Right lobe of liver (tissue), 6 donors: ENCODE results near the gene FGA. TPM values are rescaled to one million over a fixed set of nuclear protein-coding genes. Genes with fewer than 3 reads are reported as not detected.

ENCODE experiments used
- ATAC-seq, 4 donors: fragments of 200-7000 bp; cut with Tn5 transposase; one replicate each; pipeline ENCODE4 v1.9.1; 2020; ENCODE audit warnings: mild to moderate bottlenecking in 4 of 4, moderate library complexity in 4 of 4
- DNase-seq, 3 donors: peaks; one replicate each; pipeline ENCODE4 v3.0.0-alpha.2; 2020
- H3K27ac ChIP-seq, 3 donors: fragments of 200-600 bp; one replicate each; pipeline ENCODE4 v1.8.0; 2022
- H3K27me3 ChIP-seq, 2 donors: fragments of 200-600 bp; one replicate each; pipeline ENCODE4 v1.8.0; 2022
- H3K36me3 ChIP-seq, 4 donors: fragments of 200-600 bp; sonication (generic) in 1 of 4; one replicate each; pipeline versions ENCODE4 v1.5.1 to v1.8.0; 2017 to 2022; ENCODE audit warnings: control low read depth in 1 of 4
- H3K4me1 ChIP-seq, 4 donors: fragments of 200-600 bp; sonication (generic) in 1 of 4; one replicate each; pipeline versions ENCODE4 v1.5.1 to v1.8.0; 2017 to 2022; ENCODE audit warnings: control low read depth in 1 of 4
- H3K4me3 ChIP-seq, 3 donors: fragments of 200-600 bp; one replicate each; pipeline ENCODE4 v1.8.0; 2022
- H3K9me3 ChIP-seq, 4 donors: fragments of 200-600 bp; sonication (generic) in 1 of 4; one replicate each; pipeline versions ENCODE4 v1.5.1 to v1.8.0; 2017 to 2022; ENCODE audit warnings: control low read depth in 1 of 4
- POLR2A ChIP-seq: fragments of 450-650 bp; IDR thresholded peaks from one replicate; pipeline ENCODE4 v1.6.1; 2017; ENCODE audit warnings: antibody characterized with exemption, mild to moderate bottlenecking
- WGBS: methylation state at CpG from one replicate; pipeline ENCODE4 v1.1.6; 2018; ENCODE audit warnings: low coverage, low lambda C conversion rate; ENCODE audit not compliant: insufficient coverage; ENCODE audit errors: missing lambda C conversion rate; 5-methylcytosine and 5-hydroxymethylcytosine counted together
- intact Hi-C, 2 donors: fragments of 100-400 bp; cut with DNase I; formaldehyde crosslinking; loops; one replicate each; pipeline versions ENCODE4 v1.11.2 to v1.14.1; 2022
- total RNA-seq, 6 experiments: library from RNA; depleted of rRNA in 2 of 6; stranded (reverse); fragments of >200 nt in 2 of 6; fragmentation: NEBNext Ultra II Directional in 3 of 6; extraction: Animal tissue kit (Norgen Biotek cat#: 25700) in 3 of 6; gene quantifications; one replicate each; pipeline versions ENCODE4 v1.1.0 to v1.2.4, GENCODE V29; 2016 to 2023
- TF ChIP-seq, protein P1 (sequence below), 4 donors: fragments of 200-600 bp in 3 of 4; fragments of 450-650 bp in 1 of 4; IDR thresholded peaks; one replicate each; pipeline versions ENCODE4 v1.5.1 to v1.8.0; 2016 to 2022; ENCODE audit warnings: antibody characterized with exemption in 4 of 4, mild to moderate bottlenecking in 2 of 4
- donor health status: DM: no; HTN: yes; CAD: no.
- donor health status: DM: no; HTN: no; CAD: no.
- donor health status: DM: no; HTN: no; CAD: no.
- donor health status: DM: no; HTN: yes; CAD: no.
- donor health status: DM: no; HTN: yes; CAD: no.

The FGA gene
- total RNA-seq, 6 experiments from 2014 or later: 8,384 to 20,319 (median 15,496) TPM

DNA sequence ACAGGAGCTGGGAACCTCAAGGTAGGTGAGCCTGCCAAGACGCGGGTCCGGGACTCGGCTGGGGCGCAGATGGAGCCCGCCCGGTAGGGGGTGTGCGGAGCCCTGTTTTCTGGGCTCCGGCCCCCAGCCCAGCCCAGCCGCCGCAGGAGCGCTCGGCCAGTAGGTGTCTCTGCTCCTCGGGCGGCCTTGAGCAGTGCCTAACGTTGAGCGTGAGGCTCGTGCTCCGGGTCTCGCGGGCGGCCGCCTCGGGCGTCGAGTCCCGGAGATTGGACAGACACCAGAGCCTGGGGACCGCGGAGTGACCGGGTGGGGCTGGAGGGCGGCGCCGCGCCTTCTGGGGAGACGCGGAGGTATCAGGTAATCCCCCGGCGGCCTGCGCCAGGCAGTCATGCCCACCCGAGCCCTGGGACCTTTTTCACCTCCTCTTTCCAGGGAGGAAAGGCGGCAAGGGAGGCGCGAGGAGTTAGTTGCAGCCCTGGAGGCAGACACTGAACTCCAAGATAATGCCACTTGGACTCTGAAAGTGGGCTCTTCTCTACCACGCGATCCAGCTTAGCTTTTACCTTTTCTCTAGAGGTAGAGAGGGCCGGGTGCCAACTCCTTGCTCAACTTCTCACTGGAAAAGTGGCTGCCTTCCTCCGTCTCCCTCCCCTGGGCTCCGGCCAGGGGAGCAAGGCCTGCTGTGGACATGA is 36.4 kb upstream of the FGA start:
- WGBS: 0% methylated on average over 16 of the region's 48 CpGs
- Histone ChIP-seq H3K27me3 (no peaks in the 10 kb centered on the region), H3K9me3 (no peaks in the 10 kb centered on the region), H3K4me3 (peak overlapping the region; percentile 38 to 67 (median 48)), H3K36me3 (no peaks in the 10 kb centered on the region), H3K4me1 (peaks cover 0 to 16% (median 0%) of the 10 kb centered on the region in 4 donors), H3K27ac (peak overlapping the region in 2 of 3 donors; percentile 5 to 71)
- DNase-seq (peak; percentile 78 to 84 (median 79)), ATAC-seq (peak; percentile 71 to 96 (median 92))
- intact Hi-C loops: no loop called here
- TF ChIP-seq, protein P1, sequence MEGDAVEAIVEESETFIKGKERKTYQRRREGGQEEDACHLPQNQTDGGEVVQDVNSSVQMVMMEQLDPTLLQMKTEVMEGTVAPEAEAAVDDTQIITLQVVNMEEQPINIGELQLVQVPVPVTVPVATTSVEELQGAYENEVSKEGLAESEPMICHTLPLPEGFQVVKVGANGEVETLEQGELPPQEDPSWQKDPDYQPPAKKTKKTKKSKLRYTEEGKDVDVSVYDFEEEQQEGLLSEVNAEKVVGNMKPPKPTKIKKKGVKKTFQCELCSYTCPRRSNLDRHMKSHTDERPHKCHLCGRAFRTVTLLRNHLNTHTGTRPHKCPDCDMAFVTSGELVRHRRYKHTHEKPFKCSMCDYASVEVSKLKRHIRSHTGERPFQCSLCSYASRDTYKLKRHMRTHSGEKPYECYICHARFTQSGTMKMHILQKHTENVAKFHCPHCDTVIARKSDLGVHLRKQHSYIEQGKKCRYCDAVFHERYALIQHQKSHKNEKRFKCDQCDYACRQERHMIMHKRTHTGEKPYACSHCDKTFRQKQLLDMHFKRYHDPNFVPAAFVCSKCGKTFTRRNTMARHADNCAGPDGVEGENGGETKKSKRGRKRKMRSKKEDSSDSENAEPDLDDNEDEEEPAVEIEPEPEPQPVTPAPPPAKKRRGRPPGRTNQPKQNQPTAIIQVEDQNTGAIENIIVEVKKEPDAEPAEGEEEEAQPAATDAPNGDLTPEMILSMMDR (IDR thresholded peaks at IDR 0.05): peak; percentile 60 to 83 (median 75)
- TF ChIP-seq POLR2A: no peak

DNA sequence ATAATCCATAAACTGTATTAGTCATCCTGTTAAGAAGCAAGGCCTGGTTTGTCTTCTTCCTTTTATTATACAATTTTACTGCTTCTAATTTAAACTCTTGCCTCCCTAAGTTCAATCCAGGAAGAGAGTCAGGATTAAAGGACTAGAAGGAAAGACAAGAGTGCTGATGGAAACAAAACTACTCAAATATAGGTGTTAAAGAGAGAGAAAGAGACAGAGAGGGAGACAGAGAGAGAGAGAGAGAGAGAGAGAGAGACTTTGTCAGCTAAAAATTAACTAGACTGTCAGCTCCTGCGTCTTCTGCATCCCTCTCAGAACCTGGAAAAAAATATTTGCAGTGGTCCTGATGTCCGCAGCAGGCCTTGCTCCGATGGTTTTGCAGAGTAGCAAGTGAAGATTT is 35.4 kb upstream of the FGA start:
- TF ChIP-seq POLR2A: no peak
- no peak overlapping the region for H3K4me3 ChIP-seq
- WGBS: 67% methylated on average over 3 of the region's 3 CpGs
- peaks cover 0 to 18% (median 0%) of the 10 kb centered on the region in 4 donors for H3K4me1 ChIP-seq
- no peaks in the 10 kb centered on the region for H3K36me3 ChIP-seq
- no peaks in the 10 kb centered on the region for H3K27me3 ChIP-seq
- intact Hi-C loops: no loop called here
- no peaks in the 10 kb centered on the region for H3K9me3 ChIP-seq
- ATAC-seq (no peak), DNase-seq (no peak)
- no peak overlapping the region for H3K27ac ChIP-seq

DNA sequence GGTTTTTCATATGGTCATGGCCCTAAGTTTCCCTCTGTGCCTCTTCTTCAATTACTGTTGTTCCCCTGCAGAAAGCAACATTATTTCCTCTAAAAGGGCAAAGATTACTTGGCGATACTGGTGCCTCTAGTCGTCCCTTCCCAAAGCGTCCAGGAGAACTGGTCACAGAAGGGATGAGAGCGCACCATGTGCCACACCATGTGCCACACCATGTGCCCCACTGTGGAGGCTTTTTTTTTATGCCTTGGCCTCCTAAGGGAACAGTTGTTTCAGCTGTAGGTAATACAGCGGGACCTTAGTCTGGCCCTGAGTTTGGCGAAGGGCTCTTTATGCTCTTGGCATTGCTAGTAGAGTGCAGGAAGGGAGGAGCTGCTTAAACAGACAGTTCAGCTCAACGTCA is 33.5 kb upstream of the FGA start:
- Histone ChIP-seq H3K36me3 (no peaks in the 10 kb centered on the region), H3K4me1 (peaks cover 0 to 33% (median 6%) of the 10 kb centered on the region in 4 donors), H3K27me3 (no peaks in the 10 kb centered on the region), H3K9me3 (no peaks in the 10 kb centered on the region), H3K4me3 (no peak overlapping the region), H3K27ac (no peak overlapping the region)
- DNase-seq (no peak), ATAC-seq (no peak)
- intact Hi-C loops: loop anchor here in 1 of 2 donors (5.0 kb wide), 1 partner anchor 67 kb away; no protein-coding TSS in a partner anchor
- no peak for TF ChIP-seq POLR2A
- TF ChIP-seq, protein P1 (IDR thresholded peaks at IDR 0.05): no peak
- 74% methylated on average over 7 of the region's 7 CpGs for WGBS

DNA sequence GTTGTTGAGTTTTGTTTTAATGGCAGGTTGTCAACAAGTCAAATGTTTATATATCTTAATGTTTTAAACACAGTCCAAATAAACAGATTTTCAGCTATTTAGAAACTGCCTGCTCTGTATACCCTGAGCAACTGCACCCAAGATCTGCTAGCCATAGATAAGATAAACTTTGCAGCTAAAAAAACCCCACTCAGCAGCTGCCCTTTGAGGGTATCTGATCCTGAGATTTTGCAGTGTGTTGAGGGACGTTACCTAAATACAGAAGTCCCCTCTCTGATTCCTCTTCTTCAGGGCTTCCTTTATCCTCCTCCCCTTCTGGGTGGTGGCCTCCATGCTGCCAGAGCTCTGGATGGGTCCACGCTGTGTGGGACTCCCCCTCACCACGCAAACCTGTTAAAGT is 32.9 kb upstream of the FGA start:
- Histone ChIP-seq H3K27ac (no peak overlapping the region), H3K36me3 (no peaks in the 10 kb centered on the region), H3K4me3 (no peak overlapping the region), H3K4me1 (peaks cover 0 to 35% (median 9%) of the 10 kb centered on the region in 4 donors), H3K9me3 (no peaks in the 10 kb centered on the region), H3K27me3 (no peaks in the 10 kb centered on the region)
- 65% methylated on average over 3 of the region's 3 CpGs for WGBS
- TF ChIP-seq, protein P1 (IDR thresholded peaks at IDR 0.05): no peak
- TF ChIP-seq POLR2A: no peak
- ATAC-seq (no peak), DNase-seq (no peak)
- intact Hi-C loops: loop anchor here in 1 of 2 donors (5.0 kb wide), 1 partner anchor 66 kb away; no protein-coding TSS in a partner anchor

DNA sequence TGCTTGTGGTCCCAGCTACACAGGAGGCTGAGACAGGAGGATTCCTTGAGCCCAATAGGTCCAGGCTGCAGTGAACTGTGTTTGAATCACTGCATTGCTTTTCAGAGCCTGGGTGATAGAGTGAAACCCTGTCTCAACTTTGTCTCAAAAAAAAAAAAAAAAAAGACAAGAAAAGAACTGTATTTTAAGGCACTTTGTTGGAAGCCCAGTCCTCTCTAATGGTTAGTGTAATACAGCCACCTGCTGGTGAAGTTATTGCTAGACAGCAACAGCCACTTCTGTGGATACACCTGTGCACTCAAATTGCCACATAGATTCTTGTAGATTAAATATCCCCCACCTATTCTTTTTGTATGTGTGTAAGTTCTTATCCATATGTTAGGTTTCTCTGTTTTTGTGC is 32.1 kb upstream of the FGA start:
- H3K9me3 ChIP-seq: no peaks in the 10 kb centered on the region
- no peaks in the 10 kb centered on the region for H3K36me3 ChIP-seq
- no peak overlapping the region for H3K4me3 ChIP-seq
- intact Hi-C loops: loop anchor here in 1 of 2 donors (5.0 kb wide), 1 partner anchor 65 kb away; no protein-coding TSS in a partner anchor
- H3K27ac ChIP-seq: no peak overlapping the region
- TF ChIP-seq POLR2A: no peak
- TF ChIP-seq, protein P1 (IDR thresholded peaks at IDR 0.05): peak; percentile 53 to 80 (median 75)
- peaks cover 0 to 35% (median 9%) of the 10 kb centered on the region in 4 donors for H3K4me1 ChIP-seq
- DNase-seq: no peak
- ATAC-seq: peak; percentile 31 to 61 (median 42)
- no peaks in the 10 kb centered on the region for H3K27me3 ChIP-seq
